Measurements from ENCODE around the gene PGLYRP1. TPM values are rescaled to one million over a fixed set of nuclear protein-coding genes. Genes with fewer than 3 reads are reported as not detected.
A peak's percentile ranks its signal among the peaks of the same experiment; 100 is the strongest.

Gene PGLYRP1
- total RNA-seq, 1 experiment from 2014 or later, result not detected

DNA sequence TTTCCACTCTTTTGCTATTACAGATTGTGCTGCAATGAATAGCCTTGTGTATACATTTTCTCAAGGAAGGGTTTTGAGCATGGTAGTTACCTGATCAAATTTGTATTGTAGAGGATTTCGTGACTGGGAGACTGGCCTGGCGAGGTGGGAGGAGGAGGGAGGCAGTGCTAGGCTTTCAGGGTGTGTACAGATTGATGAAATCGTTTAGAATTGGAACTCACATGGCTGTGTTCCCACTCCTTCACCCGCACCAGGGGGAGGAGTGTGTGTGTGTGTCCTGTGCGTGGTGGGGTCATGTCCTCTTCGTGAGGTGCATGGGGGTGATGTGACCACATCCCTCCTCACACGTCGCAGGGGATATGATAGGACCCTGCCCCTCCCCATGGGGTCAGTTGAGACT, 8.3 kb downstream of the PGLYRP1 start (continued):
- no peak for TF ChIP-seq SP1 (IDR thresholded peaks at IDR 0.05; ENCODE audit: low read depth)
- no peak for TF ChIP-seq ZBTB33 (IDR thresholded peaks at IDR 0.05; ENCODE audit: extremely low read depth, insufficient replicate concordance, low read length)
- TF ChIP-seq, protein P1, sequence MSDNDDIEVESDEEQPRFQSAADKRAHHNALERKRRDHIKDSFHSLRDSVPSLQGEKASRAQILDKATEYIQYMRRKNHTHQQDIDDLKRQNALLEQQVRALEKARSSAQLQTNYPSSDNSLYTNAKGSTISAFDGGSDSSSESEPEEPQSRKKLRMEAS (IDR thresholded peaks at IDR 0.05), result no peak

GRCh38 chr19:46009530-46010510, 13.0 kb downstream of the PGLYRP1 start:
- ChIA-PET POLR2A (no interaction called here), CTCF (interaction anchor here (0.8 to 1.6 kb wide), 8 partner anchors 14 to 256 kb away, joined by 3 to 8 read pairs (median 4); partner anchors contain the start of genes CCDC61, FOXA3 and SYMPK), RAD21 (ENCODE audit: low non-redundant PET in 1 of 2, low total read pairs in 2 of 2, uncharacterized antibody in 2 of 2, unreplicated experiment in 2 of 2) (interaction anchor here in 1 of 2 experiments (0.6 kb wide), 1 partner anchor 49 kb away, joined by 3 read pairs; no protein-coding TSS in a partner anchor)
- Histone ChIP-seq H3K79me2 (ENCODE audit: insufficient read depth, low read length) (no peaks in the 10 kb centered on the region), H3K36me3 (ENCODE audit: control insufficient read depth in 1 of 2, insufficient read depth in 2 of 2, low read length in 2 of 2) (no peaks in the 10 kb centered on the region; a peak in 1 of 4 replicates), H3K4me3 (replicated peaks in 1 of 2; ENCODE audit: low read depth in 1 of 2, low read length in 2 of 2) (no peak overlapping the region), H3K9me2 (ENCODE audit: insufficient read depth) (no peaks in the 10 kb centered on the region), H3K9me3 (ENCODE audit: control insufficient read depth in 1 of 2, insufficient read depth in 1 of 2, low read depth in 1 of 2, low read length in 2 of 2) (no peaks in the 10 kb centered on the region), H3K4me1 (ENCODE audit: control insufficient read depth in 1 of 2, insufficient read depth in 2 of 2, low read length in 2 of 2) (peaks cover 4 to 5% of the 10 kb centered on the region in 2 experiments; a peak in 2 of 4 replicates), H3K27ac (ENCODE audit: low read depth, low read length) (no peak overlapping the region; the same call in 1 of the 2 replicates), H3K27me3 (ENCODE audit: insufficient read depth, low read length) (no peaks in the 10 kb centered on the region), H4K20me1 (ENCODE audit: insufficient read depth) (no peaks in the 10 kb centered on the region), H3K9ac (ENCODE audit: low read length) (no peak overlapping the region), H2AFZ (ENCODE audit: low read depth, low read length, poor library complexity, severe bottlenecking) (no peak overlapping the region), H3K4me2 (ENCODE audit: low read length) (no peak overlapping the region)
- no TSS peak for BruUV-seq (replicated peaks)
- no peak for TF ChIP-seq POLR2A (IDR thresholded peaks at IDR 0.05; ENCODE audit: borderline replicate concordance, extremely low read depth, insufficient read depth, insufficient read length)
- peak; percentile 57 for TF ChIP-seq RAD21 (IDR thresholded peaks at IDR 0.05; ENCODE audit: low read depth)
- TF ChIP-seq, protein P2, sequence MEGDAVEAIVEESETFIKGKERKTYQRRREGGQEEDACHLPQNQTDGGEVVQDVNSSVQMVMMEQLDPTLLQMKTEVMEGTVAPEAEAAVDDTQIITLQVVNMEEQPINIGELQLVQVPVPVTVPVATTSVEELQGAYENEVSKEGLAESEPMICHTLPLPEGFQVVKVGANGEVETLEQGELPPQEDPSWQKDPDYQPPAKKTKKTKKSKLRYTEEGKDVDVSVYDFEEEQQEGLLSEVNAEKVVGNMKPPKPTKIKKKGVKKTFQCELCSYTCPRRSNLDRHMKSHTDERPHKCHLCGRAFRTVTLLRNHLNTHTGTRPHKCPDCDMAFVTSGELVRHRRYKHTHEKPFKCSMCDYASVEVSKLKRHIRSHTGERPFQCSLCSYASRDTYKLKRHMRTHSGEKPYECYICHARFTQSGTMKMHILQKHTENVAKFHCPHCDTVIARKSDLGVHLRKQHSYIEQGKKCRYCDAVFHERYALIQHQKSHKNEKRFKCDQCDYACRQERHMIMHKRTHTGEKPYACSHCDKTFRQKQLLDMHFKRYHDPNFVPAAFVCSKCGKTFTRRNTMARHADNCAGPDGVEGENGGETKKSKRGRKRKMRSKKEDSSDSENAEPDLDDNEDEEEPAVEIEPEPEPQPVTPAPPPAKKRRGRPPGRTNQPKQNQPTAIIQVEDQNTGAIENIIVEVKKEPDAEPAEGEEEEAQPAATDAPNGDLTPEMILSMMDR (IDR thresholded peaks at IDR 0.05 in 2 of 3, conservative IDR thresholded peaks at IDR 0.05 in 1 of 3; ENCODE audit: borderline replicate concordance in 1 of 3, insufficient read depth in 1 of 3, low read depth in 2 of 3, low read length in 2 of 3), result peak; percentile 62 to 85 (median 82); a peak in 5 of 6 replicates
- ATAC-seq (peak; percentile 96), DNase-seq (ENCODE audit: low read depth, low spot score) (peak; percentile 42)
- intact Hi-C loops (cut with micrococcal nuclease), result no loop called here

Data from HCT116 (cell line).